Activated naive CD8-positive, alpha-beta T cell treated with anti-CD3 and anti-CD28 coated beads, Interleukin-2, amount 10 ng/mL, durations not matched to agents 7 days and 5 days (primary cell): ENCODE measurements around the gene NHEJ1. TPM values are rescaled to one million over a fixed set of nuclear protein-coding genes. Genes with fewer than 3 reads are reported as not detected.
"Not testable (repeated sequence)": the region's sequence is repeated elsewhere in the genome, so short reads cannot be mapped to it uniquely, and the experiment has no call there.

Source experiments
- ATAC-seq: fragments of 150-1000 bp; cut with Tn5 transposase; one replicate; pipeline ENCODE4 v1.10.0; 2021; ENCODE audit warnings: low read depth, moderate library complexity
- POLR2A ChIA-PET: fragments of 350-600 bp; sonication (Branson Sonifier 250); formaldehyde crosslinking; loops from one replicate; lab custom pipeline; 2021; ENCODE audit warnings: antibody characterized with exemption; lab: Charles Lee
- DNase-seq: peaks from one replicate; pipeline ENCODE4 v3.0.0; 2021
- H3K27ac Mint-ChIP-seq: one replicate; pipeline ENCODE4 v1.8.0; 2022; ENCODE audit warnings: mild to moderate bottlenecking, mixed read lengths
- H3K27me3 Mint-ChIP-seq: one replicate; pipeline ENCODE4 v1.8.0; 2022; ENCODE audit warnings: mild to moderate bottlenecking, moderate library complexity, mixed read lengths
- H3K36me3 Mint-ChIP-seq: one replicate; pipeline ENCODE4 v1.8.0; 2021; ENCODE audit warnings: mild to moderate bottlenecking, mixed read lengths
- H3K4me1 Mint-ChIP-seq: one replicate; pipeline ENCODE4 v1.8.0; 2021; ENCODE audit warnings: mixed read lengths
- H3K4me3 Mint-ChIP-seq: one replicate; pipeline ENCODE4 v1.8.0; 2022; ENCODE audit warnings: mild to moderate bottlenecking, moderate library complexity, mixed read lengths
- H3K9me3 Mint-ChIP-seq: one replicate; pipeline ENCODE4 v1.8.0; 2021; ENCODE audit warnings: mixed read lengths
- total RNA-seq, 2 experiments: library from RNA; stranded (reverse); gene quantifications; one replicate each; pipeline ENCODE4 v1.2.3, GENCODE V29; 2021

NHEJ1 gene
- total RNA-seq, 2 experiments from 2014 or later, result 16.7 to 17.1 TPM

DNA sequence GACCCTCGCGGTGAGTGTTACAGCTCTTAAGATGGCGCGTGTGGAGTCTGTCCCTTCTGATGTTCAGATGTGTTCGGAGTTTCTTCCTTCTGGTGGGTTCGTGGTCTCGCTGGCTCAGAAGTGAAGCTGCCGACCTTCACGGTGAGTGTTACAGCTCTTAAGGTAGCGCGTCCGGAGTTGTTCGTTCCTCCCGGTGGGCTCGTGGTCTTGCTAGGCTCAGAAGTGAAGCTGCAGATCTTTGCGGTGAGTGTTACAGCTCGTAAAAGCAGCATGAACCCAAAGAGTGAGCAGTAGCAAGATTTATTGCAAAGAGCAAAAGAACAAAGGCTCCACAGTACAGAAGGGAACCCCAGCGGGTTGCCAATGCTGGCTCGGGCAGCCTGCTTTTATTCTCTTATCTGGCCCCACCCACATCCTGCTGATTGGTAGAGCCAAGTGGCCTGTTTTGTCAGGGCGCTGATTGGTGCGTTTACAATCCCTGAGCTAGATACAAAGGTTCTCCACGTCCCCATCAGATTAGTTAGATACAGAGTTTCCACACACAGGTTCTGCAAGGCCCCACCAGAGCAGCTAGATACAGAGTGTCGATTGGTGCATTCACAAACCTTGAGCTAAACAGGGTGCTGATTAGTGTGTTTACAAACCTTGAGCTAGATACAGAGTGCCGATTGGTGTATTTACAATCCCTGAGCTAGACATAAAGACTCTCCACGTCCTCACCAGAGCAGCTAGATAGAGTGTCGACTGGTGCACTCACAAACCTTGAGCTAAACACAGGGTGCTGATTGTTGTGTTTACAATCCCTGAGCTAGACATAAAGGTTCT lies 40.1 kb upstream of the NHEJ1 start:
- peak; percentile 58 for DNase-seq
- not testable (repeated sequence) for H3K27me3 Mint-ChIP-seq, H3K36me3 Mint-ChIP-seq, ATAC-seq, H3K9me3 Mint-ChIP-seq
- Mint-ChIP-seq H3K4me1 (peaks cover 20% of the 10 kb centered on the region), H3K27ac (peak overlapping the region; percentile 92), H3K4me3 (peak overlapping the region; percentile 81)
- POLR2A ChIA-PET, result interaction anchor here (0.6 to 3.0 kb wide), 16 partner anchors 9 to 304 kb away, joined by 3 to 63 read pairs (median 4); partner anchors contain the start of genes ABCB6, ANKZF1, ATG9A and CNPPD1

DNA sequence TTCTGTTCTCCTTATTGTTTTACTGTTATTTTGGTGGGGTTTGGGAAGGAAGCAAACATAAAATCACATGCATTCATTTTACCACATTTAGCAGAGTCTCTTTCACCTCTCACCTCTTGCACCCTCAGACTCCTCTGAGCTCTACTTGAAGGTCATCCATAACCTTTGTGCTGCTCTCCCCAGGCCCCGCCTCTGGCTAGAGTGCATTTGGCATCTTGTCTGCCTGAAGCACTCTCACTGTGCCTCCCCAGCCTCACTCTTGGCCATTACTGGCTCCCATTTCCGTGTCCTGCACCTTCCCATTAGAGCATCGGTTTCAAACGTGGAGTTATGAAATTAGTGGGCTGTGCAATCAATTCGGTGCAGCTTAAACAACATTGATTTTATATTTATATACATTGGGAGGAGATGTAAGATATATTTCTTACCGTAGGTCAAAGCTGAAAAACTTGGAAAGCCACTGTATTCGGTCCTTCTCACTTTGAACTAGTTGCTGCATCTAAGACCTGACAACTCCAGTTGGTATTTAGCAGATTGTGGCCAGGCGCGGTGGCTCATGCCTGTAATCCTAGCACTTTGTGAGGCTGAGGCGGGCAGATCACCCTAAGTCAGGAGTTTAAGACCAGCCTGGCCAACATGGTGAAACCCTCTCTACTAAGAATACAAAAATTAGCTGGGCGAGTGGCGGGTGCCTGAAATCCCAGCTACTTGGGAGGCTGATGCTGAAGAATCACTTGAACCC lies 39.0 kb upstream of the NHEJ1 start:
- Mint-ChIP-seq H3K27ac (peak overlapping the region; percentile 71), H3K9me3 (peaks cover 10% of the 10 kb centered on the region), H3K4me1 (peaks cover 18% of the 10 kb centered on the region), H3K4me3 (peak overlapping the region; percentile 55), H3K36me3 (peaks cover 6% of the 10 kb centered on the region), H3K27me3 (no peaks in the 10 kb centered on the region)
- POLR2A ChIA-PET, result interaction anchor here (1.1 to 3.0 kb wide), 9 partner anchors 10 to 188 kb away, joined by 4 to 63 read pairs (median 8); partner anchors contain the start of genes ANKZF1, ATG9A, CNPPD1 and DNAJB2
- DNase-seq (no peak), ATAC-seq (peak; percentile 40)

DNA sequence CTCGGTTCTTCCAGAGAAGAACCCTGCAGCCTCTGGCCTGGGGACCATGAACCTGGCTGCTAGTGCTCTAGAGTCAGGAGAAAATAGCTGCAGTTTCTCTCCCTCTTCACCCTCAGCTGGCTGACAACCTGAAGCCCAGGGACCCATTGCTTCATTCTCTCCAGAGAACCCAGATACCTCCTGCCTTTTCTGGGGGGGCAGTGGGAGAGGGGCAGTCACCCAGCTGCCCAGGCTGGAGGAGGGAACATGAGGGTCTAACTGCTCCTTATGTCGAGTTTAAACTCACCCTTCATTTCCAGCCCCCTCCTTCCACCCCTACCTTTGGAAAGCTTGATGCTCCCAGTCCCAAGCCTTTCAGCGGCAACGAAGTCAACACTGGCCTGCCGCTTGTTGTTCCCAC lies 38.4 kb upstream of the NHEJ1 start:
- peaks cover 4% of the 10 kb centered on the region for H3K36me3 Mint-ChIP-seq
- peak overlapping the region; percentile 71 for H3K27ac Mint-ChIP-seq
- H3K27me3 Mint-ChIP-seq, result no peaks in the 10 kb centered on the region
- peaks cover 8% of the 10 kb centered on the region for H3K9me3 Mint-ChIP-seq
- POLR2A ChIA-PET, result interaction anchor here (2.3 to 3.0 kb wide), 3 partner anchors 16 to 80 kb away, joined by 5 to 63 read pairs (median 42); partner anchors contain the start of genes CNPPD1, DNAJB2 and RETREG2
- ATAC-seq, result no peak
- H3K4me3 Mint-ChIP-seq, result peak overlapping the region; percentile 55
- peaks cover 18% of the 10 kb centered on the region for H3K4me1 Mint-ChIP-seq
- no peak for DNase-seq

DNA sequence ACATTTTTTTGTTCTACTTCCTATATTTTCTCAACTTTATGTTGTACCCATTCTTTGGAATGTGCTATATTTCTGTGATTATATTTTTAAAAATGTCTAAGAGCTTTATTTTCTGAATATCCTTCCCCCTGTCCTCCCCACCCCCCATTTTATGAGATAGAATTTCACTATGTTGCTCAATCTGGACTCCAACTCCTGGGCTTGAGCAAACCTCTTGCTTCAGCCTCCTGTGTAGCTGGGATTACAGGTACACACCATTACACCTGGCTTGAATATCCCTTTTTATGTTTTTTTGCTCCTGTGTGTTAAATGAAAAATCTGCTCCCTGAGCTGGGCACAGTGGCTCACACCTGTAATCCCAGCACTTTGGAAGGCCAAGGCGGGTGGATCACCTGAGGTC lies 36.8 kb upstream of the NHEJ1 start:
- no peak overlapping the region for H3K27ac Mint-ChIP-seq
- peaks cover 3% of the 10 kb centered on the region for H3K9me3 Mint-ChIP-seq
- DNase-seq (no peak), ATAC-seq (no peak)
- H3K4me3 Mint-ChIP-seq, result no peak overlapping the region
- H3K4me1 Mint-ChIP-seq, result peaks cover 18% of the 10 kb centered on the region
- peaks cover 3% of the 10 kb centered on the region for H3K36me3 Mint-ChIP-seq
- H3K27me3 Mint-ChIP-seq, result no peaks in the 10 kb centered on the region
- POLR2A ChIA-PET, result interaction anchor here (2.5 kb wide), 1 partner anchor 9 kb away, joined by 9 read pairs; the partner anchor contains the start of gene ZFAND2B

DNA sequence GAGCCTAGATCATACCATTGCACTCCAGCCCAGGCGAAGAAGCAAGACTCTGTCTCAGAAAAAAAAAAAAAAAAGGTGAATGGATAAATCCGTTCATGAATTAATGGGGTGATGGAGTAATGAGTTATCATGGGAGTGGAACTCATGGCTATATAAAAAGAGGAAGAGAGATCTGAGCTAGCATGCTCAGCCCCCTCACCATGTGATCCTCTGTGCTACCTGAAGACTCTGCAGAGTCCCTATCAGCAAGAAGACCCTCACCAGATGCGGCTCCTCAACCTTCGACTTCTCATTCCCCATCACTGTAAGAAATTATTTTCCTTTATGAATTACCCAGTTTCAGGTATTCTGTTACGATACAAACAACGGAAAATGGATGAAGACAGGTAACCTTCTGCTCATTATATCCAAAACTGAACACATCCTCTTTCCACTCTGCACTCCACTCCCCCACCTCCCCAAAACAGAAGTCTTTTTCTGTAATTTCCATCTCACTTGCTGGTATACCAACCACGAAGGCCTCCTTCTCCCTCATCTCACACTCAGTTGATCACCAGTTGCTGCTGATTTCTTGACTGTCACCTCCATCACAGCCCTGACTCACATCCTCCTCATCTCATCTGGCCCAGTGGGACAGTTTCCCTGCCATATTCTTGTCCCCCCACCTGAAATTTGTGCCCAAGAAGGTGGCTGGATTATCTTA lies 26.3 kb upstream of the NHEJ1 start:
- no peak for DNase-seq
- ATAC-seq, result no peak
- Mint-ChIP-seq H3K4me3 (no peak overlapping the region), H3K9me3 (no peaks in the 10 kb centered on the region), H3K27ac (peak overlapping the region; percentile 34), H3K4me1 (peaks cover 18% of the 10 kb centered on the region), H3K36me3 (peaks cover 33% of the 10 kb centered on the region), H3K27me3 (no peaks in the 10 kb centered on the region)
- POLR2A ChIA-PET, result interaction anchor here (0.6 to 8.0 kb wide), 2 partner anchors 13 to 132 kb away, joined by 4 to 63 read pairs; no protein-coding TSS in a partner anchor

DNA sequence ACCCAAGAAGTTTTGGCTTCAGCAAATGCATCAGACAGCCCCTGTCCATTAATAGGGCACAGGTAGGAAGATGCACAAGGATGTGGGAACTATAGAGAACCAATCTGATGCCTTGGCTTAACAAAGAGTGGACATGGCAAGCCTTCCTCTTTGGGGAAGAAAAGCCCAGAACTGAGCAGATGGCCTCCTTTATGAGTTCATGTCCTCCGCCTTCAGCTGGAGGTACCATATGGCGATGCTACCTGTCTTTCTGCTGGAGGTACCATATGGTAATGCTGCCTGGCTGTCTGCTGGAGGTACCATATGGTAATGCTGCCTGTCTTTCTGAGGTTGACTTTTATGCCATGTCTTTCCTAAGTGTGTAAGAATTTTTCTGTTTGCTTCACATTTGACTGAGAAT lies 23.5 kb upstream of the NHEJ1 start:
- no peaks in the 10 kb centered on the region for H3K9me3 Mint-ChIP-seq
- no peak overlapping the region for H3K4me3 Mint-ChIP-seq
- ATAC-seq (no peak), DNase-seq (no peak)
- peaks cover 42% of the 10 kb centered on the region for H3K4me1 Mint-ChIP-seq
- H3K27me3 Mint-ChIP-seq, result no peaks in the 10 kb centered on the region
- peaks cover 51% of the 10 kb centered on the region for H3K36me3 Mint-ChIP-seq
- H3K27ac Mint-ChIP-seq, result no peak overlapping the region
- POLR2A ChIA-PET, result interaction anchor here (0.7 to 8.0 kb wide), 4 partner anchors 16 to 69 kb away, joined by 4 to 73 read pairs (median 37); partner anchors contain the start of genes TUBA4A, TUBA4B and ZFAND2B

DNA sequence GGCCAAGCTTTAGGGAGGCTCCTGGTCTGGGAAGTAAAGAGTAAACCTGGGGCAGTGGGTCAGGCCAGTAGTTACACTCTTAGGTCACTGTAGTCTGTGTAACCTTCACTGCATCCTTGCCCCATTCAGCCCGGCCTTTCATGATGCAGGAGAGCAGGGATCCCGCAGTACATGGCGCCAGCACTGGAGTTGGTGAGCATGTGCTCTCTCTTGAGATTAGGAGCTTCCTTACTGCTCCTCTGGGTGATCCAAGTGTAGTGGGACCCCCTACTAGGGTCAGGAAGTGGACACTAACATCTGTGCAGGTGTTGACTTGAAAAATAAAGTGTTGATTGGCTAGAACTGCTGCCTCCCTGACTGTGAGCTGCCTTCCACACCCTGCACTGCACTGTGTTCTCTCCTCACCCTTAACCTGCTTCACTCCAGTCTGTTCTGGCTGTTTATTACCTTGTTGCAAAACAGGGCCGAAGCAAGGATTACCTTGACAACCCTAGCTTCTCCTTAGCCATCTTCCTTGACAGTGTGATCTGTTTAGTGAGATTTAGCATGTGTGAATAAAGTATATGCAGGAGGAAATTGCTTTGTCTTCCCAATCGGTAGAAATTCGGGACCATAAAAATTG lies 22.6 kb upstream of the NHEJ1 start:
- Mint-ChIP-seq H3K27me3 (no peaks in the 10 kb centered on the region), H3K9me3 (no peaks in the 10 kb centered on the region), H3K36me3 (peaks cover 52% of the 10 kb centered on the region), H3K4me1 (peaks cover 46% of the 10 kb centered on the region), H3K27ac (peak overlapping the region; percentile 87), H3K4me3 (peak overlapping the region; percentile 73)
- DNase-seq (no peak), ATAC-seq (no peak)
- POLR2A ChIA-PET, result interaction anchor here (1.6 to 8.0 kb wide), 5 partner anchors 12 to 70 kb away, joined by 6 to 73 read pairs (median 19); partner anchors contain the start of genes TUBA4A, TUBA4B and ZFAND2B

DNA sequence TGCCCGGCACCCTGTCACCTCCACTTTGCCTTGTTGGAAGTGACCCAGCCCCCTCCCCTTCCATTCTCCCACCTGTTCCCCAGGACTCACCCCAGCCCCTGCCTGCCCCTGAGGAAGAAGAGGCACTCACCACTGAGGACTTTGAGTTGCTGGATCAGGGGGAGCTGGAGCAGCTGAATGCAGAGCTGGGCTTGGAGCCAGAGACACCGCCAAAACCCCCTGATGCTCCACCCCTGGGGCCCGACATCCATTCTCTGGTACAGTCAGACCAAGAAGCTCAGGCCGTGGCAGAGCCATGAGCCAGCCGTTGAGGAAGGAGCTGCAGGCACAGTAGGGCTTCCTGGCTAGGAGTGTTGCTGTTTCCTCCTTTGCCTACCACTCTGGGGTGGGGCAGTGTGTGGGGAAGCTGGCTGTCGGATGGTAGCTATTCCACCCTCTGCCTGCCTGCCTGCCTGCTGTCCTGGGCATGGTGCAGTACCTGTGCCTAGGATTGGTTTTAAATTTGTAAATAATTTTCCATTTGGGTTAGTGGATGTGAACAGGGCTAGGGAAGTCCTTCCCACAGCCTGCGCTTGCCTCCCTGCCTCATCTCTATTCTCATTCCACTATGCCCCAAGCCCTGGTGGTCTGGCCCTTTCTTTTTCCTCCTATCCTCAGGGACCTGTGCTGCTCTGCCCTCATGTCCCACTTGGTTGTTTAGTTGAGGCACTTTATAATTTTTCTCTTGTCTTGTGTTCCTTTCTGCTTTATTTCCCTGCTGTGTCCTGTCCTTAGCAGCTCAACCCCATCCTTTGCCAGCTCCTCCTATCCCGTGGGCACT lies 21.9 kb upstream of the NHEJ1 start:
- ATAC-seq, result peak; percentile 24
- Mint-ChIP-seq H3K4me3 (peak overlapping the region; percentile 73), H3K4me1 (peaks cover 48% of the 10 kb centered on the region), H3K9me3 (no peaks in the 10 kb centered on the region), H3K36me3 (peaks cover 52% of the 10 kb centered on the region), H3K27me3 (no peaks in the 10 kb centered on the region), H3K27ac (peak overlapping the region; percentile 87)
- peak; percentile 44 for DNase-seq
- POLR2A ChIA-PET, result interaction anchor here (0.7 to 8.0 kb wide), 9 partner anchors 10 to 71 kb away, joined by 3 to 73 read pairs (median 6); partner anchors contain the start of genes GLB1L, STK16, TUBA4A and TUBA4B

DNA sequence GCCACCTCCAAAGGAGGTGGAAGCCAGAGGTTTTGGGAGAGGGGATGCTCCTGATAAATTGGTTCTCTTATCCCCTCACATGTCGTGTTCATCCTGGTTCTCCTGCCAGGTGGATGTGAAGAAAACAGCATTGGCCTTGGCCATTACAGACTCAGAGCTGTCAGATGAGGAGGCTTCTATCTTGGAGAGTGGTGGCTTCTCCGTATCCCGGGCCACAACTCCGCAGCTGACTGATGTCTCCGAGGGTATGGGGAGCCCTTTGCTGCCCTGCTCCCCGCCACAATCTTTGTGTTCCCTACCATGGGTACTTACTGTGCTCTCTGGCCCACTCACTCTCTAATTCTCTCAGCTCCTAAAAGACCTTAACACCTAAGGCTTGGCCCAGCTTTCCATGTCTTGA lies 20.9 kb upstream of the NHEJ1 start:
- POLR2A ChIA-PET, result interaction anchor here (0.7 to 8.0 kb wide), 9 partner anchors 11 to 71 kb away, joined by 3 to 73 read pairs (median 5); partner anchors contain the start of genes ANKZF1, ATG9A, GLB1L and STK16
- peaks cover 46% of the 10 kb centered on the region for H3K36me3 Mint-ChIP-seq
- H3K27me3 Mint-ChIP-seq, result no peaks in the 10 kb centered on the region
- H3K4me1 Mint-ChIP-seq, result peaks cover 50% of the 10 kb centered on the region
- H3K27ac Mint-ChIP-seq, result peak overlapping the region; percentile 87
- ATAC-seq (no peak), DNase-seq (no peak)
- H3K4me3 Mint-ChIP-seq, result peak overlapping the region; percentile 73
- no peaks in the 10 kb centered on the region for H3K9me3 Mint-ChIP-seq

DNA sequence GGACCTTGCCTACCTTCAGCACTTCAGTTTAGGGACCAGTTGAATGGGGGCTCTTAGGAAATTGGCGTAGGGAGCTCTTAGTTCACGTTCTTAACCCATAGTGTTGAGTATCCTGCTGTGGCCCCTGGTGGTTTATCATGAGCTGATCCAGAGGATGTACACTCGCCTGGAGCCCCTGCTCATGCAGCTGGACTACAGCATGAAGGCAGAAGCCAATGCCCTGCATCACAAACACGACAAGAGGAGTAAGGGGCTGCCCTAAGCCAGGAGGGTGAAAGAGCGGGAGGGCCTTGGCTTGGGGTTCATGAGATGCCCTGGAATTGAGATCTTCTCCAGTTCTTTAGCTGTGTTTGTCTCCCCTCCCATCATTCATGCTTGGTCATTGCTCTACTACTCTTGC lies 20.3 kb upstream of the NHEJ1 start:
- Mint-ChIP-seq H3K27me3 (no peaks in the 10 kb centered on the region), H3K9me3 (no peaks in the 10 kb centered on the region), H3K4me3 (peak overlapping the region; percentile 73), H3K4me1 (peaks cover 51% of the 10 kb centered on the region), H3K27ac (peak overlapping the region; percentile 87), H3K36me3 (peaks cover 43% of the 10 kb centered on the region)
- POLR2A ChIA-PET, result interaction anchor here (0.7 to 8.0 kb wide), 9 partner anchors 12 to 72 kb away, joined by 3 to 73 read pairs (median 5); partner anchors contain the start of genes ANKZF1, ATG9A, GLB1L and STK16
- DNase-seq, result no peak
- ATAC-seq, result no peak
